HL-60/S4 (cell line): Measurements from ENCODE around the gene DHRS2.
"Not testable (repeated sequence)": the region's sequence is repeated elsewhere in the genome, so short reads cannot be mapped to it uniquely, and the experiment has no call there.

Experiments
- in situ Hi-C: fragments of 300-500 bp; cut with MboI; formaldehyde crosslinking; loops from 2 replicates; pipeline ENCODE4 v1.14.3; 2022; ENCODE audit warnings: low sequenced_read_pairs

DHRS2 gene

GRCh38 chr14:23632461-23633159 is 3.6 kb upstream of the DHRS2 start:
- in situ Hi-C loops, result no loop called here

GRCh38 chr14:23633160-23633701 is 2.9 kb upstream of the DHRS2 start:
- in situ Hi-C loops, result no loop called here

- in situ Hi-C loops, result not testable (repeated sequence)
These were observed 1.3 kb upstream of the DHRS2 start for GRCh38 chr14:23634698-23635412.

- in situ Hi-C loops, result not testable (repeated sequence)
These were observed 1.1 kb downstream of the DHRS2 start for GRCh38 chr14:23637312-23637654.

- in situ Hi-C loops, result not testable (repeated sequence)
These were observed 1.7 kb downstream of the DHRS2 start for GRCh38 chr14:23637655-23638413.

- in situ Hi-C loops, result no loop called here
These were observed 2.4 kb downstream of the DHRS2 start for GRCh38 chr14:23638414-23639047.

GRCh38 chr14:23639048-23639890 is 3.1 kb downstream of the DHRS2 start:
- in situ Hi-C loops, result no loop called here

GRCh38 chr14:23639891-23640523 is 3.8 kb downstream of the DHRS2 start:
- in situ Hi-C loops, result no loop called here

- in situ Hi-C loops, result no loop called here
These were observed 4.5 kb downstream of the DHRS2 start for GRCh38 chr14:23640524-23641141.

- in situ Hi-C loops, result no loop called here
These were observed 5.2 kb downstream of the DHRS2 start for GRCh38 chr14:23641180-23641914.

GRCh38 chr14:23641915-23642588 is 5.9 kb downstream of the DHRS2 start:
- in situ Hi-C loops, result no loop called here

GRCh38 chr14:23643533-23644194 is 7.5 kb downstream of the DHRS2 start:
- in situ Hi-C loops, result no loop called here

GRCh38 chr14:23644195-23644918 is 8.2 kb downstream of the DHRS2 start:
- in situ Hi-C loops, result no loop called here

GRCh38 chr14:23644919-23645336 is 8.8 kb downstream of the DHRS2 start:
- in situ Hi-C loops, result no loop called here

- in situ Hi-C loops, result no loop called here
These were observed 9.3 kb downstream of the DHRS2 start for GRCh38 chr14:23645504-23645811.

- in situ Hi-C loops, result no loop called here
These were observed 9.9 kb downstream of the DHRS2 start for GRCh38 chr14:23645812-23646647.
